SW480 (cell line): ENCODE results near the gene SIRT6.
"Not testable (repeated sequence)": the region's sequence is repeated elsewhere in the genome, so short reads cannot be mapped to it uniquely, and the experiment has no call there.

Experiments used
- DNase-seq: peaks from one replicate; pipeline ENCODE4 v3.0.0-alpha.2; 2016; ENCODE audit warnings: low spot score

The SIRT6 gene

DNA sequence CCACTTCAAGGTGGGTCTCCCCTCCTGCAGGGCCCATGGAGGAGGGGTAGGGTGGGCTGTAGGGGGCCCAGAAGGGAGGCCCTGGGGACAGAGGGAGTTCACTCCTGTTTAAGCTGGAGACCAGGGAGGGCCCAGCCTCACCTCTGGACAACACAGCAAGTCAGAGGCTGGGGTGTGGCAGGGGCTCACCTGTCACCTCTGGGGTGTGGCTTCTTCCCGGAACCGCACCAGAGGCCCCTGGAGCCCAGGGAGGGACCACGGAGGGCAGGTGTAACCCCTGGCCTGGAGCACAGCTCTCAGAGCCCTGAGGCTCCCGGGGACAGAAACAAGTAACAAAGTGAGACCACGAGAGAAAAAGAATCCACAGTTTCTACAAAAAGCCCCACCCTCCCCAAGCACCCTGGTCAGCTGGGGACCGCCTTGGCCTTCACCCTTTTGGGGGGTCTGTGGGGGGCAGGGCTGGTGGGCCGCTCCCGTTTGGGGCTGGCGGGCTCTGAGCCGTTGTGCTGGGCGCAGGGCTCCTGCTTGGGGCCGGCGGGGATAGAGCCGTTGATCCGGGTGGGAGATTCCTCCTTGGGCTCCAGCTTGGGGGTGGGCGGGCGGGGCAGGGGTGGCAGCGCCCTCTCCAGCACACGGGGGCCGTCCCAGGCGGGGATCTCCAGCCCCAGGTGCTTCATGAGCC is 8.0 kb downstream of the SIRT6 start:
- peak; percentile 46 for DNase-seq

DNA sequence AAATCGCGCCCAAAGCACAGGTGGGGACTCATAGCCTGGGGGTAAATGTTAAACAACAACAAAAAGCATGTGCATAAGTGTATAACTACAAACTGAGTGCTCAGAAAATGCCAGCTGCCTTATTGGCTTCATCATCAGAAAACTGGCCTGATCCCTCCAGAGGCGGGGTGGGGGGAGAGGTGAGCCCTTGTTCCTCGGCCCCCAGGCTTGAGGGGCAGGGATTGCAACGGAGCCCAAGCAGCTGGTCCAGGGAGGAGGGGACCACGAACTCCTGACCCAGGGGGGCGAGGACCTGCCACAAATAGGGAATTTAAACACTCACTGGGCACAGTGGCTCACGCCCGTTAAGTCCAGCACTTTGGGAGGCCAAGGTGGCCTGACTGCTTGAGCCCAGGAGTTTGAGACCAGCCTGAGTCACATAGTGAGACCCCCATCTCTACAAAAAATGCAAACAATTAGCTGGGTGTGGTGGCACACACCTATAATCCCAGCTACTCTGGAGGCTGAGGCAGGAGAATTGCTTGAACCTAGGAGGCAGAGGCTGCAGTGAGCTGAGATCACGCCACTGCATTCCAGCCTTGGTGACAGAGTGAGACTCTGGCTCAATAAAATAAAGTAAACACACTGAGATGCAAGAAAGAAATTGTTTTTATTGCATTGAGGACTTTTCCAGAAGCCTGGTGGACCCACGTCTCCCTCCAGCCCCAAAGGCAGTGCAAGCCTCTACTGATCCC is 8.7 kb downstream of the SIRT6 start:
- no peak for DNase-seq

- DNase-seq = peak; percentile 20
Observed at GRCh38 chr19:4172861-4173473, 9.4 kb downstream of the SIRT6 start.

DNA sequence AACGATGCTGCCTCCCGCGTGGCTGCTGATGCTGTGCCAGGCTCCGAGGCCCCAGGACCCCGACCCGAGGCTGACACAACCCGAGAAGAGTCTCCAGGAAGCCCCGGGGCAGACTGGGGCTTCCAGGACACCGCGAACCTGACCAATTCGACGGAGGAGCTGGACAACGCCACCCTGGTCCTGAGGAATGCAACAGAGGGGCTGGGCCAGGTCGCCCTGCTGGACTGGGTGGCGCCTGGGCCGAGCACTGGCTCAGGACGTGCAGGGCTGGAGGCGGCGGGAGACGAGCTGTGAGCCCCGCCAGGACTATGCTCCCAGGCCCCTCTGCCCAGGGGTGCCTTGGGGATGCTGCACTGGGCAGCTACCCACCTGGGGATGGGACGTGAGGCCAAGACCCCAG is 10.7 kb downstream of the SIRT6 start:
- no peak for DNase-seq

- no peak for DNase-seq
Observed at GRCh38 chr19:4164262-4164661, 18.1 kb downstream of the SIRT6 start.

DNA sequence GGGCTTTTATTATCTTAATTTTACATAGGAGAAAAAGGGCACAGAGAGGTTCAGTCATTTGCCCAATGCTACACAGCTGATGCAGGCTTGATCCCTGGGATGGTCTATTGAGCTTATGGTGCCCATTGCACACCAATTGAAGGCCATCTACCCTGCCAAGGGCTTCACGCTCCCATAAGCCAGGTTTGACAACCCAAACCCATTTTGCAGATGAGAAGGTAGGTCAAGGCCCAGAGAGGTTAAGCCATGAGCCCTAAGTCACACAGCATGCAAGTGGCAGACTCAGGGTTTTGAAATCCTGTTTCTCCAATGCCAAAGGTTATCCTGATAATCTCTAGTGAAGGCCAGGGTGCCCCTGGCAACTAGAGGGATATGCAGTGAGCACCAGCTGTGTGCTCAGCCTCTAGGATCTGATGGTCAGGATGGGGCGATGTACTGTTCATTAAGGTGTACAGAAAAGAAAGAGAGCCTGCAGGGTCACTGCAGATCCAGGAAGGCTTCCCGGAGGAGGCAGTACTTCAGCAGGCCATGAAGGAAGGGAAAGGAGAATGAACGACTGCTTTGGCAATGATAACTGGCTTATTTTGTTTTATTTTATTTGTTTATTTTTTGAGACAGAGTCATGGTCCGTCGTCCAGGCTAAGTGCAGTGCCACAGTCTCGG is 20.8 kb downstream of the SIRT6 start:
- DNase-seq = no peak

GRCh38 chr19:4157971-4158370 is 24.4 kb downstream of the SIRT6 start:
- not testable (repeated sequence) for DNase-seq

- no peak for DNase-seq
Observed at GRCh38 chr19:4157164-4157563, 25.2 kb downstream of the SIRT6 start.

GRCh38 chr19:4154571-4155312 is 27.6 kb downstream of the SIRT6 start:
- DNase-seq = no peak

DNA sequence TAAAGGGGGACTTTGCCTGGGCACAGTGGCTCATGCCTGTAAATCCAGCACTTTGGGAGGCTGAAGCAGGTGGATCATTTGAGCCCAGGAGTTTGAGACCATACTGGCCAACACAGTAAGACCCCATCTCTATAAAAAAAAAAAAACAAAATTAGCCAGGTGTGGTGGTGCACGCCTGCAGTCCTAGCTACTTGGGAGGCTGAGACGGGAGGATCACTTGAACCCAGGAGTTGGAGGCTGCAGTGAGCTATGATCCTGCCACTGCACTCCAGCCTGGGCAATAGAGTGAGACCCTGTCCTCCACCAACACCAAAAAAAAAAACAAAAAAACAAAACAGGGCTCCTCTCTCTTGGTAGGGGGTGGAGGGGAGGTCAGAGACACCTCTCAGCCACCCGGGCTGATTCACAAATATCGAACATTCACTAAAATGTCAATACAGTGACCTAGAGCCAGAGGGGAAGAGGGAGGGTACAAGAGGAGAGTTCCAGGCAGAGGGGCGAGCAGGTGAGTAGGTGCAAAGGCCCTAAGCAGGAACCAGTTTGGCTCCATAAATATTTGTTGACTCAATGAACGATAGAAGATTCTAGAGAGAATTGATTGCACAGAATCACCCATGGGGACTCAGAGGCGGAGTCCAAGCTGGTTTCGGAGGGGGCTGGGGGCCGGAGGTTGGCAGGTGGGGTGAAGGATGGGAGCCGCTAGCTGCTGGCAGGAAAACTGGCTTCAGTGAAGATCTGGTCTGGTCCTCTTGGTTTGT is 29.9 kb downstream of the SIRT6 start:
- DNase-seq = no peak

DNA sequence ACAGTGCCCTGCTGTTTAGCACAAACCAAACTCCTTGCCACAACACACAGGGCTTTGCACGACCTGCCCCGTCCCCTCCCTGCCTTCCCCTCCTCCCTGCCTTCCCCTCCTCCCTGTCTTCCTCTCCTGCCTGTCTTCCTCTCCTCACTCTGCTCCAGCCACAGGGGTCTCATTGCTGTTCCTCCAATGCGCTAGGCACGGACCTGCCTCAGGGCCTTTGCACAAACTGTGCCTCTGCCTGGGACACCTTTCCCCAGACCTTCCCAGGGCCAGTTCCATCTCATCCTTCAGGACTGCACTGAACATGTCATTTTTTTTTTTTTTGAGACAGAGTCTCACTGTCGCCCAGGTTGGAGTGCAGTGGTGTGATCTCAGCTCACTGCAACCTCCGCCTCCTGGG is 30.7 kb downstream of the SIRT6 start:
- no peak for DNase-seq

GRCh38 chr19:4149518-4150288 is 32.7 kb downstream of the SIRT6 start:
- DNase-seq = no peak

DNA sequence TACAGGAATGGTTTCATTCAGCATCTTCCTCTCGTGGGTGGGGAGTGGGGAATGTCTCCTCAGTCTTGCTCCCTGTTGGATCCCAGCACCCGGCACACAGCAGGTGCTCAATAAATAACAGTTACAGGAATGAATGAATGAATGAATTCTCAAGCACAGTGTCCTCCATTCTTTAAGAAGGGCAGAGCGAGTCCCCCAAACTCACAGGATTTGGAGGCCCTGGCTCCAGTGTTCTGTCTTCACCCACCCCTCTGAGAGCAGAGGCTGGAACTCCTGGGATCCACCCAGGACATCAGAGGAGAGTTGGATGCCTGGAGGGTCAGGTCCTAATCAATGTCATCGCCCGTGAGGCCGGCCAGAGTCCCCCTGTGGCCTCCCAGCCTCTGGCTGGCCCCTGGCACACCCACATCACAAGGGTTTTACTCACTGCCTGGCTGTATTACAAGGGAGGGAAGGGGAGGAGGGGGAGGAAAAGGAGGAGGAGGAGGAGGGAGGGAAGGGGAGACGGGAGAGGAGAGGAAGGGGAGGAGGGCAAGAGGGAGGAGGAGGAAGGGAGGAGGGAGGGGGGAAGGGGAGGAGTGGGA is 37.6 kb downstream of the SIRT6 start:
- DNase-seq = peak; percentile 33

- DNase-seq = not testable (repeated sequence)
Observed at GRCh38 chr19:4142916-4143315, 39.4 kb downstream of the SIRT6 start.

DNA sequence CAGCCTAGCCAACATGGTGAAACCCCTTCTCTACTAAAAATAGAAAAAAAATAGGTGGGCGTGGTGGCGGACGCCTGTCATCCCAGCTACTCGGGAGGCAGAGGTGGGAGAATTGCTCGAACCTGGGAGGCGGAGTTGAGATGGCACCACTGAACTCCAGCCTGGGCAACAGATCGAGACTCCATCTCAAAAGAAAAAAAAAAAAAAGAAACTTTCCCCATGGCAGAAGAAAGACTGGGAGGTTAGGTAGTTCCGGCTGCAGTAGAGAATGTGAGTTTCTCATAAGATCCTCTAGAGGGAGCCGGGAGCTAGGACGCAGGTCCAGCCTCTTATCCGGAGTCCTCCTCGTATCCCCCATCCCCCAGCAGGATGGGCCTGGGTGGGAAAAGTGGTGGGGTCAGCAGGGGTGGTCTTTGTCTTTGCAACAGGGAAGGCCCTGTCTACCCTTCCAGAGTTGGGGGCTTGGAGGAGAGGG is 42.1 kb downstream of the SIRT6 start:
- peak; percentile 76 for DNase-seq

DNA sequence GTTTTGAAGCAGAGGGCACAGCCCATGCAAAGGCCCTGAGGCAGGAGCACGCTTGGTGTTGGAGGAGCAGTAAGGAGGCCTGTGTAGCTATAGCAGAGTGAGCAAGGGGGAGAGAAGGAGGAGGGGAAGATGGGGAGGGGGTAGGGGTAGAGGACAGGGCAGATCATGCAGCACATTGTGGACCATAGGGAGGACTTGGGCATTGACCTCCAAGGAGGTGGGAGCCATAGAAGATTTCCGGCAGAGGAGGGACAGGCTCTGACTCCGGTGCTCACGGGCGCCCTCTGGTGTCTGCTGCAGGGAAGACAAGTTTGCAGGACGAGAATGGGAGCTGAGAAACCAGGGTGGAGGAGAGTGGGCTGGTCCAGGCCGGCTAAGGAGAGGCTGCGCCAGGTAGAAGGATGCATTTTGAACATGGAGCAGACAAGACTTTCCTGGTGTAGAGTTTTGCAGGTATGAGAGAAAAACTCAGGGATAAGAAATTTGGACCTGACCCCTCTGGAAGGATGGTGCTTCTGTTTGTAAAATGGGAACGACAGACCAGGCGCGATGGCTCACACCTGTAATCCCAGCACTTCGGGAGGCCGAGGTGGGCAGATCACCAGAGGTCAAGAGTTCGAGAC is 42.6 kb downstream of the SIRT6 start:
- DNase-seq = peak; percentile 40

DNA sequence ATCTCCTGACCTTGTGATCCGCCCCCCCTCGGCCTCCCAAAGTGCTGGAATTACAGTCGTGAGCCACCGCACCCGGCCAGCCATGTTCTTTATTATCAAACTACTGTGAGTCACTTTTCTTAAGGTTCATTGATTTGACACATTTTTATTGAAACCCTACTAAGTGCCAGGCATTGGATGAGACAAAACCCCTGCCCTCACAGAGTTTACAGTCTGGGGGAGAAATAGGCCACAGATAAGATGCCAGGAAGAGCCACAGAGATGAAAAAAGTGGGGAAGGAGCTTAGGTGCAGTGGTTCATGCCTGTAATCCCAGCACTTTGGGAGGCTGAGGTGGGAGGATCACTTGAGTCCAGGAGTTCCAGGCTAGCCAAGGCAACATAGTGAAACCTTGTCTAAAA is 43.9 kb downstream of the SIRT6 start:
- DNase-seq = no peak

GRCh38 chr19:4136680-4137088 is 45.7 kb downstream of the SIRT6 start:
- no peak for DNase-seq

- not testable (repeated sequence) for DNase-seq
Observed at GRCh38 chr19:4135386-4135785, 47.0 kb downstream of the SIRT6 start.
